Stromal cell of bone marrow (primary cell): Measurements from ENCODE around the gene SLC9A1.
"Not testable (repeated sequence)": the region's sequence is repeated elsewhere in the genome, so short reads cannot be mapped to it uniquely, and the experiment has no call there.

Experiments used
- DNase-seq: peaks from one replicate; pipeline ENCODE4 v3.0.0-alpha.2; 2012; ENCODE audit warnings: low read depth

The SLC9A1 gene

DNA sequence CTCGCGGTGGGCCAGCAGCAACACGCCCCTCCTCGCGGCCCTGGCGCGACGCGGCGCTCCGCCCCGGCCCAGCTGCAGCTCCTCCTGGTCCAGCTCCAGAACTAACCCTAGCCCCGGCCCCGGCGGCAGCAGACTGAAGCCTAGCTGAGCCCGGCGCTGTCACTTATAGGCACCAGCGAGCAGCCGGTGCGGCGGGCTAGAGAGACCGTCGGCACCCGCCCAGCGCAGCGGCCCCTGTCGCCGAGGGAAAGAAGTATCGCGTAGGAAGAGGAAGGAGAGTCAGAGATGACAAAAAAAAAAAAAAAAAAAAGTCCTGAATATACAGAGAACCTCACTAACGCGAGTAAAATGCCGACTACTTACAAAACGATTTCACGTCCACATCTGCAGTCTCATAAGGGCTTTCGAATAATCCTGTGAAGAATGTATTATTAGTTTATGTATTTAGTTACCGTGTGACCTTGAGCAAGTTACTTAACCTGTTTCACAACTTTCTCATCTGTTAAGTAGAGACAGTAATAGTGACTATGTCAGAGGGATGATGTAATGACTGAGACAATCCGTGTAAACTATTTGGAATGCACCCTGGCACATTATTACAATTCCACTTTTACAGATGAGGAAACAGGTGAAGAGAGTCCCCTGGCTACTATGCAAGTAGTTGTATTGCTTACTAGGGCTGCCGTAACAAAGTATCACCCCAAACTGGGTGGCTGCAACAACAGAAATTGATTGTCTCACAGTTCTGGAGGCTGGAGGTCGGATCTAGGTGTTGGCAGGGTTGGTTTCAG is at the start of gene SLC9A1:
TSS of gene SLC9A1 (minus strand) at position 135 of the 791 bp plus-strand sequence. CDS start 791 bp downstream, outside the sequence.
- peak; percentile 76 for DNase-seq

DNA sequence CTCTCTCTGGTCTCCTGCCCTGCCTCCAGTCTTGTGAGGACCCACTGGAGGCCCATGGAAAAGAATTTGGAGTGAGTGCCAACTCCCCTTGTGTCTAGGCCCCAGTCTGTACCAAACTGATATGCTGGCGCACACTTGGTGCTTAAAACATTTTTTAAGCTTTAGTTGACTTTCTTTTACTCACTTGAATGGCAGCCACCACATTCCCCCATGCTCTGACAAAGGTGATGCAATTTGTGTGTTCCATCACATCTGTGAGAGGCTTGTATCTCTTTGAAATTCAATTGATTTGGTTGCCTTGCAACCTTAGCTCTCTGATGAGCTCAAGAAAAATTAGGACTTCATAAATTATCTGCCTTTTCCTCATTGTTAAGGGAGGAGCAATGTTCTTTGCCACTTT is 49.0 kb upstream of the SLC9A1 start:
- no peak for DNase-seq

DNA sequence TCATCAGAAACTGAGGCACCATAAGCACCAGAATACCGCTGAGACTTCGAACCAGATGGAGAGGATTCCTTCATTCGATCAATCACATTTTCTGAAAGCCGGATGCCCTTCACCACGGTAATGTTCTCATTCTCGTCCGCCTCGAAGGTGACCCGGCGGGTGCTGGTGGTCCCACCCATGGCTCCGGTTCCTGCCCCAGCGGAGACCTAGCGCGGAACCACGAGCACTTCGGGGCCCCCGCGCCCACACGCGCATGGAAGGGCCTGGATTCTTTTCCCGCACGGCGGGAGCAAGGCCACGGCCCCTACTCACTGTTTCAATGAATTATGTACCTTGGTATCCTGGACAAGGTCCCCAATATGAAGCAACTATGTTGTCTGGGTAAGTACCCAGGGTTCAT is 46.4 kb upstream of the SLC9A1 start:
- no peak for DNase-seq

DNA sequence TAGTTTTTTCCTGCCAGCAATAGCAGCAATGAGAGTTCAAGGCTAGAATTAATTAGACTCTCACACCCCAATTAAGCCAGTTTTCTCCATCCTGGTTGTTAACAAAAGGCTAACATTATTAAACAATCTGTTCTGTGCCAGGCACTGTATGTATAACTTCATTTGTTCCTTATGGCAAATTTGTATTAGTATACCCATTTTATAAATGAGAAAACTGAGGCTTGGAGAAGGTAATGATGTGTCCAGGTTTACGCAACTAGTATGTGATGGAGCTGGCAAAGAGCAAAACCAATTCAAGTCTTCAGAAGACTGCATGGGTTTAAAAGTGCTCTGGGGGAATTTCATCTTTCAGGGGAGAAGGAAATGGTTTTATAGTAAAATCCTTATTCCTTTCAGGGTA is 38.3 kb upstream of the SLC9A1 start:
- no peak for DNase-seq

DNA sequence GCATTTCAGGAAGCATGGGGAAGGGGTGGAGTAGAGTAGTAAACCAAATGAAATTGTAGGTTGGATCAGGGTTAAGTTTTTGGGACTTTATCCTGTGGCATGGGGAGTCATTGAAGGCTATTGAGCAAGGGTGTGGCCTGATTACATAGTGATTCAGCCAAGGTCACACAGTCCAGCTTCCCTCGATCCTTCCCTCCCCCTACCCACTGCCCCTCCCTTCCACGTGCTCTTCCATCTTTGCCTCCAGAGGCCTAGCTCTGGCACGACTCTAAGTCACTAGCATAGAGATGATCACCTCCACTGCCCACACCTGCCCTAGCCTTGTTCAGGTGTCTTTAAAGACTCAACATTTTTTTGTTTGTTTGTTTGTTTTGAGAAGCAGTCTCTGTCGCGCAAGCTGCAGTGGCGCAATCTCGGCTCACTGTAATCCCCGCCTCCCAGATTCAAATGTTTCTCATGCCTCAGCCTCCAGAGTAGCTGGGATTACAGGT is 37.2 kb upstream of the SLC9A1 start:
- DNase-seq, result peak; percentile 24

DNA sequence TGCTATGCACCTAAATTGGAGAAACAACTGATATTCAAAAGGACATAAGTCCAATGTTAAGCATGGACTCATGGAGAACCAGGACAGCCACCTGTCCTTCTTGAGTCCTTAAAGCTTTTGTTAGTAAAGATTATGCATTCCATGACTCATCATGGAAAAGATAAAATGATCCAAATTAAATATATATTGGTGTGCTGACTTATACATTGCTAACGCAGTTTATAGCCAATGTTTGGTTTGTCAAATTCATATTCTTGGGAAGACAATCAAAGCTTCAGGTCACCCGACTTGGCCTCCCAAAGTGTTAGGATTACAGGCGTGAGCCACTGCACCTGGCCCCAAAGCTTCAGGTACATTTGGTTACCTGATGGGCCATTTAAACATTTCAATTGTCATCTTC is 29.7 kb upstream of the SLC9A1 start:
- DNase-seq, result not testable (repeated sequence)

DNA sequence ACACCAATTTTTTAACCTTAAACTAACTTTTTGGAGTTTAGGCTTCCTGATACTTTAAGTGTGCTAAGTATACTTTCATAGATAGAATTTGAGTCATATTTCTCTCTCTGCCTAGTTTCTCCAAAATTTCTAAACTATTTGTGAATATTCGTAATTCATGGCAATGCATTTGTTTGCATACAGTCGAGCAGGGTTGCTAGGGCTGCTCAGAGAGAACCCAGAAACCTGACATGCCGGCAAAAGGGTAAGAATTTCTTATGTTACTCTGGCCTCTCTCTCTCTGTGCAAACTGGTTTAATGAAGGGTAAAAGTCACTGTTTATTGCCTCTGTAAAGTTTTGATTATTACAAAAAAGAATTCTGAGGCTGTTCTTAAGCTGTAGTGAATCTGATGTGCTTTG is 25.1 kb upstream of the SLC9A1 start:
- DNase-seq, result no peak

DNA sequence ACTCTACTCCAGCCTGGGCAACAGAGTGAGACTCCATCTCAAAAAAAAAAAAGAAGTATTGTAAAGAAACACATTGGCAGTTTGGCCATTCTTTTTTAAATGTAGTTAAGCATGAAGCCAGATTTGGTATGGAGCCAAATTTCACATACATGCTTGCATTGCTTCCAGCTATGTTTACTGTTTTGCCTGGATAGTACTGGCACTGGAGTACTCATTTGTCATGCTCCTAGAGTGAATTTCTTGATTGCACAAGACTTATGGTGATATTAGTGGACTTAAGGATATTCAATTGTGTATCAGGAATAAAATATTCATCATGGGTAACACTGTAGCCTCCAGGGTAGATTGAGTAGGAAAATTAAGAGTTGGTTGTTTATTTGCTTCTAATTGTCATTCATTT is 24.5 kb upstream of the SLC9A1 start:
- DNase-seq, result no peak

DNA sequence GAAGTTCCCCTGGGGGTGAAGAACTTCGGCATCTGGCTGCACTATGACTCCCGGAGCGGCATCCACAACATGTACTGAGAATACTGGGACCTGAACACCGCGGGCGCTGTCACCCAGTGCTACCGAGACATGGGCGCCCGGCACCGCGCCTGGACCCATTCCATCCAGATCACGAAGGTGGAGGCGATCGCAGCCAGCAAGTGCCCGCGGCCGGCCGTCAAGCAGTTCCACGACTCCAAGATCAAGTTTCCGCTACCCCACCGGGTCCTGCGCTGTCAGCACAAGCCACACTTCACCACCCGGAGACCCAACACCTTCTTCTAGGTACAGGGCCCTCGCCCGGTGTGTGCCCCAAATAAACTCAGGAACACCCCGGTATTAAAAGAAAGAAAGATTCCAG is 22.0 kb upstream of the SLC9A1 start:
- no peak for DNase-seq

DNA sequence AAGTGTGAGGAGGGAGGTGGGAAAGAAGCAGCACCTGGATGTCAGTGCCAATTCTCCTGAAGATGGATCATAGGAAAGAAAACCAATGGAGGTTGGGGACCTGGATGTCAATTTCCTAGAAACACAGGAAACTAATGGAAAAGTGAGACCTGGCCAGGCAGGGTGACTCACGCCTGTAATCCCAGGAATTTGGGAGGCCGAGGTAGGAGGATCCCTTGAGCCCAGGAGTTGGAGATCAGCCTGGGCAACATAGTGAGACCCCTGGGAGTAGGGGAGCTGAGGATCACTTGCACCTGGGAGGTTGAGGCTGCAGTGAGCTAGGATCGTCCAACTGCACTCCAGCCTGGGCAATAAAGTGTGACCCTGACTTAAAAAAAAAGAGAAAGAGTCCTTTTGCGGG is 21.4 kb upstream of the SLC9A1 start:
- DNase-seq, result no peak

DNA sequence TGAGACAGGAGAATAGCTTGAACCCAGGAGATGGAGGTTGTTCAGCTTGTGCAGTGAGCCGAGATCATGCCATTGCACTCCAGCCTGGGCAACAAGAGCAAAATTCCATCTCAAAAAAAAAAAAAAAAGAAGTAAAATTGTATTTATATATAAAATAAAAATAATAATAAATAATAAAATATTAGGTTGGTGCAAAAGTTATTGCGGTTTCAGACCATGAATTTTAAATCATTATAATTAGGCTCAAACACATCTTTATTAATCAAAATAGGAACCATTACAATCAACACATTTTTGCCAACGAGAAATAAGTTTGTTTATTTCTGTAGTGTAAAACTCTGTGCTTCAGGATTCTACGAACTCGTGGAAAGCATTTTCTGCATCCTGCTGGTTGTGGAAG is 18.1 kb upstream of the SLC9A1 start:
- DNase-seq, result not testable (repeated sequence)

DNA sequence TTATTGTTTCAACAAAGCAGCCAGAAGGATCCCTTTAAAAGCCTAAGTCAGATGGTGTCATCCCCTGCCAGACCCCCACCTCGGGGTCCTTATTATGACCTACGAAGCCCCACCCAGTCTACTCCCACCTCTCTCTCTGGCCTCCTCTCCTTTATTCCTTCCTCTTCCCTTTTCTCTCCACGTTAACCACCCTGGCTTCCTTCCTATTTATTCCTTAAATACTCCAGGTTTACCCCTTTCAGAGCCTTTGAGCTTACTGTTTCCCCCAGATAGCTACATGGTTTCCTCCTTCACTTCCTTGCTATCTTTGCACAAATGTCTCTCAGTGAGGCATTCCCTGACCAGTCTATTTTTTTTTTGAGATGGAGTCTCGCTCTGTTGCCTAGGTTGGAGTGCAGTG is 12.0 kb upstream of the SLC9A1 start:
- no peak for DNase-seq

DNA sequence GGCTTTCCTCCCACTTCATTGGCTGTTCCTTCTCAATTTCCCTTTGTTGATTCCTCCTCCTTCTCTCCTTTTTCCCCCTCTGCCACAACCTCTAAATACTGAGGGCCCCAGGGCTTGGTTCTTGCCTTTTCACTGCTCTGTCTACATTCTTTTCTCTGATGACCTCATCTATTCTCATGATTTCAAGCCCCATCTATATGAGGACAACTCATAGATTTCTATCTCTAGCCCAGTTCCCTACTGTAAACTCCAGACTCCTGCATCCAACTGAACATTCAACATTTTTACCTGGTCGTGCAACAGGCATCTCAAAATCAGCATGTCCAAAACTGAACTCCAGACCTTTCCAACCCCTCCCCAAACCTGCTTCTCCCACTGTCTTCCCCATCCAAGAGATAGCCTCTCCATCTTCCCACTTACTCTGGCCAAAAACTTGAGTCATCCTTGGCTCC is 11.5 kb upstream of the SLC9A1 start:
- DNase-seq, result no peak

DNA sequence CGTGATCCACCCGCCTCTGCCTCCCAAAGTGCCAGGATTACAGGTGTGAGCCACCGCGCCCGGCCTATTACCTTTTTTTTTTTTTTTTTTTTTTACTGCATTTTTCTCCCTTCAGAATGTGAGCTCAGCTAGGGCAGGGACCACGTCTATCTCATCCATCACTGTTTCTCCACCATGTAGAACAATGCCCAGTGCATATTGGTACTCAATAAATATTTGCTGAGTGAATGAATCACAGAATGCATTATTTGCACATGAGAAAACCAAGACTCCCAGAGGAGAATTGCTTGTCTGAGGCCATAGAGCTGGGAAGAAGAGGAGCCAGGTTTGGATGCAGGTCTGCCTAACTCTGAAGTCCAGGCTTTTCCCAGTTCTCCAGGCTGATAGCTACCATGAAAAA is 8.2 kb upstream of the SLC9A1 start:
- no peak for DNase-seq

DNA sequence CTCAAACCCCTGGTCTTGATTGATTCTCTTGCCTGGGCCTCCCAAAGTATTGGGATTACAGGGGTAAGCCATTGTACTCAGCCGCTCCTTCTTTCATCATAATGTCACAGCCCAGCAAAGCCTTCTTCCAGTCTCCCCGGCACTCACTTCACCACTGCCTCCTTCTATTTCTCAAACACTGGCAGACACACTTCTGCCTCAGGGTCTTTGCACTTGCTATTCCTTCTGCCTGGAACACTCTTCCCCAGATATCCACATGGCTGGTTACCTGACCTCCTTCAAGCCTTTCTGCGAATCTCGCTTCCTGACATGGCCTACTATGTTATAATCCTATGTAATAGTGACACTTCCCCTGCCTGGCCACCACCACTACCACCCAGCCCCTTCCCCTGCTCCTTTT is 7.2 kb upstream of the SLC9A1 start:
- no peak for DNase-seq

DNA sequence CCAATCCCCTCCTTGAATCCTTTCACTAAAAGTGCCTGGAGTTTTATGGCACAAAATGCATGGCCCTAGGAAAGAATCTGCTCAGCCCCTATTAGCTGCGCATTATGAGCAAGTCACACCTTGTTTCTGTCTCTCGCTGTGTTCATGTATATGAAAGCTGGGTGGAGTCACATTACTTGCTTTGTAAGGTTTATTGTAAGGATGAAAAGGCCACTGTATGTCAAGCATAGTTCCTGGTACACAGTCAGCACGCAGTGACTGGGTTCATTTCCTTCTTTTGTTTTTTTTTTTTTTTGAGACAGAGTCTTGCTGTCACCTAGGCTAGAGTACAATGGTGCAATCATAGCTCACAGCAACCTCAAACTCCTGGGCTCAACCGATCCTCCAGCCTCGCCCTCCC is 6.7 kb upstream of the SLC9A1 start:
- no peak for DNase-seq

DNA sequence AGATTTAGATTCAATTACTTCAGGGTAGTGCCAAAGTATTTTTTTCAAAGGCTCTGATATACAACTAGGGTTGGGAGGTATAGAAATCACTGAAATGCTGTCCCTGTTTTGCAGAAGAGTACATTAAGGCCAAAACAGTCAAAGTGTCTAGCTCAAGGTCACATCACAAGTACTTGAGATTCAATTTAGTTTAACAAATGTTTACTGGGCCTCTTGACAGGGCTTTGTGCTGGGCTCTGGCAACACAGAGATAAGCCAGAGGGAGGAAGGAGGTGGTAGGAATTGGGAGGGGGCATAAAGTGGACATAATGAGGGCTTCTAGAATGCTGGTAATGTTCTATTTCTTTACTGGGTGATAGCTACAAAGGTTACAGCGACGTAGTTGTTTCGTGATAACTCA is 2.3 kb upstream of the SLC9A1 start:
- DNase-seq, result no peak

DNA sequence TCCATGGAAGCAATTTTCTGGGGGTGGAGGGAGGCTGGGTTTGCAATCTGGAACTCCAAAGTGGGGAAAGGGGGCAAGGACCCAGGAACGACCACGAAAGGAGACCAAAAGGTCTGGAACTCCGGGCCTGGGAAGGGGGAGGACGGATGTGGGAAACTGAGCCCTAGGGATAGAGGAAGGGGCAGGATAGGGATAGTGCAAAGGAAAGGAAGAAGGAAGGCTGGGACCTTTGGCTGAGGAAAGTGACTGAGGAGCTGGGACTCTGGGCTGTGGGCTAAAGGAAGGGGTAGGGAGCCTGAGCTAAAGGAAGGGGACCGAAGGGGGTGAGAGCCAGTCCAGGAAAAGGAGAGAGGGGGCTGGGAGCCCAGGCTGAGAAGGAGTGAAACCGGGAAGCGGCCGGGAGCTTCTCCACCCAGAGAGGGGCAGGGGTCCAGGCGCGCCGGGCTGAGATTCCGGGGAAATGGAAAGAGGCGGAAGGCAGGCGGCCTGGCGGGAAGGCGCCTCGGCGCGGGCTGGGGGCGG is 395 bp downstream of the SLC9A1 start:
- no peak for DNase-seq

DNA sequence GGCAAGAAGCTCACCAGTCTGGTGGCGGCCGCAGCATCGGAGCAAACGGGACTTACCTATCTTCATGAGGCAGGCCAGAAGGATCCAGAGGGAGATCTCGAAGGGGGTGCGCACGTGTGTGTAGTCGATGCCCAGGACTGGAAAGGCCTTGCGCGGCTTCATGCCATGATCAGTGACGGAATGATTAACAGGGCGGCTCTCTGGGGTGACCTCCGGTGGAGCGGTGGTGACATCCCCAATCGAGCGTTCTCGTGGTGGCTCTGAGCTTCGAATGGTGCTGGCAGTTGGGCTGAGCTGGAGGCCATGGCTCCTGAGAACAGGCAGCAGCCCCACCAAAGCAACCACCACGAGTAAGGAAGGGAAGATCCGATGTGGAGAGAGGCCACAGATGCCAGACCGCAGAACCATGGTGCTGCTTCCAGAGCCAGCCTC is 982 bp downstream of the SLC9A1 start:
- DNase-seq, result no peak

DNA sequence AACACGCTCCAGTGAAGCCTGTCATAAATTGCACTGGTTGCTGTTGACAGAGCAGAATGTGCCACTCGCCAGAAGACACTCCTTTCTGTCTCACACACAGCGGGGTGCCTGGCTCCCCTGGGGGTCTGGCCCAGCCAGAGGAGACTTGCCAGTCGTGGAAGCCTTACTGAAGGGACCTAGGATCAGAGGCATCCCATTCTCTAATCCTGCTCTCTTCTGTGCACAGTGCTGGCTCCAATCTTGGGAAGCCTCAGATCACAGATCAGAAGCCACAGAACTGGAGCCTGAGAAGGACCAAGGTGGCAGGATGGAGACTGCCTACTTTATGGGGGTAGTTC is 1.4 kb downstream of the SLC9A1 start:
- no peak for DNase-seq

DNA sequence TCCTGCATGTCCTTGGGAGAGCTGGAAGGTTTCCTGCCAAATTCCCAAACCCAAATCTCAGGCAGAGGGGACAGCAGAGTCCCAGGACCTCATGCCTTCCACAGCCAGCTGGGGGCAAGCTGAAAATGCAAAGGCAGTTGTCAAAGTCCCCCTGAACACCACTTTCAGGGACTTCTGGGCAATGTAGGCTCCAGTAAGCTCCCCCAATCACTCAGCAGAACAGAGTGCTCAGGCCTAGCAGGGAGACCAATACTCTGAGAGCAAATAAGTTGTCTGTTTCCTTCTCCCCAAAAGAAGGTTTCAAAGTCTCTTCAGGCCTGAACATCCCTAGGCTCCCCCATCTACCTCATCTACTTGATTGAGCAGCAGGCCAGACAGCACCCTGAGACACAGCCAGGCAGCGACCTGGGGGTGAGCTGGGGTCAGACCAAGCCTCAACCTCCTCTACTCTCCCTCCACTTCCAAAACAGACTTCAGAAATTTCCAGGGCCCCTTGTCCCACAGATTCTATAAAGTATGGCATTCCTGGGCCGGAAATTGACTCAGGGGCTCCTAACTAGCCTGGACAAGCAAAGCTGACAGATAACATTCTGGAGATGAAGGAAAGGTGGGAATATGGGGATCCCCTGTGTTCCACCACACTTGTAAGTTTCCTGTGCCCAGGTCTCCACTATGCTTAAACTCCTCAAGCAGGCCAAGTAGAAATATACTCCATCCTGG is 1.9 kb downstream of the SLC9A1 start:
- no peak for DNase-seq

DNA sequence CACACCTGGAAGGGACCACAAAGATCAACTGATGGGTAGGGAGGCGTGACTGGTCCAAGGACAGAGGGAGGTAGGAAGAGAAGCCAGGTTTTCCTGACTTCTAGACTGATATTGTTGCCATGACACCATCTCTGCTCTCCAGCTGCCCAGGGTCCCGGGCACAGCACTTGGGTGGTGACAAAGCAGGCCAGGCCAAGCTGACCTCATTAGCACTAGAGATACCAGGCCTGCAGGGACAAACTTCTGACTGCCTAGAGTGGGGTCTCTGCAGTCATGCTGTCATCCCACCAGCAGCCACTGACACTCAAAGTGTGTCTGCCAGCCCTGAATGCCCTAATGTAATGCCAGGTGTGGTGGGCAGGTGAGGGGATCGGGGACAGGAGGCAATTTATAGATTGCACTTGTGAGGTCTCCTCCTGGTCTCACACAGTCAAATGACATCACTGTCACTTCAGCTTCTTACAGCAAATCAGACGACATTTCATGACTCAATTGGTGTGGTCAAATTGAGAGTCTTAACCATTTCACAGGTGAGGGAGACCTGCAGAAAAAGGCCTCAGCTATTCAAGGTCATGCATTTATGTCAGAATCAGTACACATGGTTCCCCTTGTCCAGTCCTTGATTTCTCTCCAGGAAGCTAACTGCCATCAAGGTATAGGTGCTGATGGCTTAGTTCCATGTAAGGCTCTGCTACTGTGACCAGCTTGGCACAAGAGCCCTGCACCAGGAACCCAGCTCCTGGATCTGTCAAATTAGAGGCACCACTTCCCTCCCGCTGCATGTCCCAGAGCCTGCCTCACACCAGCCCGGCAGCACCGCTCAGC is 2.7 kb downstream of the SLC9A1 start:
- no peak for DNase-seq
